HG03457 (cell line): ENCODE measurements around the gene GOSR1.
"Not testable (repeated sequence)": the region's sequence is repeated elsewhere in the genome, so short reads cannot be mapped to it uniquely, and the experiment has no call there.

Experiments
- ATAC-seq: cut with Tn5 transposase; IDR thresholded peaks from one replicate; pipeline ENCODE4 v1.9.1; 2021; ENCODE audit warnings: moderate number of reproducible peaks; ENCODE audit not compliant: unreplicated experiment

Gene GOSR1

GRCh38 chr17:30541802-30542201 is 64.6 kb downstream of the GOSR1 start:
- no peak for ATAC-seq

- no peak for ATAC-seq
Measured at GRCh38 chr17:30543456-30543855, 66.2 kb downstream of the GOSR1 start.

- no peak for ATAC-seq
Measured at GRCh38 chr17:30545024-30545423, 67.8 kb downstream of the GOSR1 start.

- no peak for ATAC-seq
Measured at GRCh38 chr17:30547778-30548573, 70.8 kb downstream of the GOSR1 start.

GRCh38 chr17:30549181-30549580 is 72.0 kb downstream of the GOSR1 start:
- not testable (repeated sequence) for ATAC-seq

- ATAC-seq: no peak
Measured at GRCh38 chr17:30549864-30550511, 72.8 kb downstream of the GOSR1 start.

- no peak for ATAC-seq
Measured at GRCh38 chr17:30550512-30551273, 73.5 kb downstream of the GOSR1 start.

DNA sequence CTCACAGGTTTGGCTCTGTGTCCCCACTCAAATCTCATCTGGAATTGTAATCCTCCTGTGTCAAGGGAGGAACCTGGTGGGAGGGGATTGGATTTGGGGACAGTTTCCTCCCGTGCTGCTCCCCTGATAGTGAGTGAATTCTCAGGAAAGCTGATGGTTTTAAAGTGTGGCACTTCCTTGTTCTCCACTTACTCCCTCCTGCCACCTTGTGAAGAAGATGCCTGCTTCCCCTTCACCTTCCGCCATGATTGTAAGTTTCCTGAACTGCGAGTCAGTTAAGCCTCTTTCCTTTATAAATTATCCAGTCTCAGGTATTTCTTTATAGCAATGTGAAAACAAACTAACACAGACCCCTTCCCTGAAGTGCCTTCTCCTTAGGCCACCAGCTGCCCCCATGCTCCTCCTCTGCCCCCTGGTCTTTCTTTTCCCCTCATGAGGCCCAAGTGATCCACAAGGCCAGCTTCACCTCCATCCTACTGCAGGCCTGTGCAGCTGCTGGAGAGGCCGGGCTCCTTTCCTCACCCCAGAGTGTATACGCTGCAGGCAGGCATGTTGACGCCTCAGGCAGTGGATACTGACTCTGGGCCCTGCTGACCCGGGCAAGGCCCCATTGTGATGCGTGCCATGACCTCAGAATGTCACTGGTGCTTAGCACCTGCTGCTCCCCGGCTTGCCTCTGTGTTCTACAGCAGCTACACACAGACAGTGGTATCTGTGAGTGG is 74.2 kb downstream of the GOSR1 start:
- ATAC-seq: not testable (repeated sequence)

GRCh38 chr17:30551996-30552339 is 74.8 kb downstream of the GOSR1 start:
- no peak for ATAC-seq

DNA sequence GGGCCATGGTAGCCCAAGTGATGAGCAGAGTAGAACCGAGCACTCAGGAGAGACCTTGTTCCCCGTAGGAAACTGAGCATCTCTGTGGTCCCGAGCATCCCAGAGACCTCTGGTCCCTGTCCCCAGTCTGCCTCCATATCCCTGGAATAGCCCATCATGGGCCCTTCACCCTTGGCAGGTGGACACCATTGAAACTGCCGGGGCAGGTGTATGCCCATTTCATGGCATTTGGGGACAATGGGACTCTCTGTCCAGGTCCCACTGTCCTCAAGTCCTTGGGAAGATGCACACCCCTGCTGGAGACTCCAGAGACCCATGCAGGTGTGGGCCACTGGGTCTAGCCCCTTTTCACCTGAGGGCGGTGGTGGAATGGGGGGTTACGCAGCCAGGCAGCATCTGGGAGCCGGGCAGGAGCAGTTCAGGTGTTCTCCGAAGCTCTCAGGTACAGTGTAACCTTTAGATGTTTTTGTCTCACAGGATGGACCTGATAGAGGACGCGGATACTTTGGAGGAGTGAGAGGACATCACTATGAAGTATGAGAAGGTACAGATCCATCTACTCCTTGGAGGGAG is 75.9 kb downstream of the GOSR1 start:
- no peak for ATAC-seq

DNA sequence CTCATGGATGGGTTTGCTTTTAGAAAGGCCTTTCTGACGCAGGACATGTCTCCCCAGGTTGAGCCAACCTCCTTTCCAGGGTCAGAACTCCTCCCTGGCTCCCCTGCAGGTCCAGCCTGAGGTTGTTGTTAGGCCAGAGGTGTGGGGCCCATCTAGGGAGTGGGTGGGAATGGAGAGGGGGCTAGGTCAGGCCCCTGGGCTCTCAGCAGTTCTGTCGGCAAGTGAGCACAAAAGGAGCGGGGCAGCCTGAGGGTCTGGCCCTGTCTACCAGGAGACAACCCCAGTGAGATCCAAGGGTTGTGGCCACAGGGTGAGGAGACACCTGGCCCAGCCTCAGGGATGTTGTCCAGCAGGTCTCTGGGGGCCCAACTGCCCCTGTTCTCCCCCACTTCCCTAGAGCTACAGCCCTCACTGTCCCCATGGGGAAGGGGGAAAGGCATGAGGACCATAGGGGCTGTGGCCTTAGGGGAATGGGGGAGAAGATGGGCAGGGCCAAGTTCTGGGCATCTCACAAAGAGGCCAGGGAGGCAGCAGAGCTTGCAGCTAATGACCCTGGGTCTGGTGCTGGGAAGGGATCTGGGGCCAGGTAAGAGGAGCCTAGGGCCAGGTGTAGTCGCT is 76.7 kb downstream of the GOSR1 start:
- not testable (repeated sequence) for ATAC-seq

DNA sequence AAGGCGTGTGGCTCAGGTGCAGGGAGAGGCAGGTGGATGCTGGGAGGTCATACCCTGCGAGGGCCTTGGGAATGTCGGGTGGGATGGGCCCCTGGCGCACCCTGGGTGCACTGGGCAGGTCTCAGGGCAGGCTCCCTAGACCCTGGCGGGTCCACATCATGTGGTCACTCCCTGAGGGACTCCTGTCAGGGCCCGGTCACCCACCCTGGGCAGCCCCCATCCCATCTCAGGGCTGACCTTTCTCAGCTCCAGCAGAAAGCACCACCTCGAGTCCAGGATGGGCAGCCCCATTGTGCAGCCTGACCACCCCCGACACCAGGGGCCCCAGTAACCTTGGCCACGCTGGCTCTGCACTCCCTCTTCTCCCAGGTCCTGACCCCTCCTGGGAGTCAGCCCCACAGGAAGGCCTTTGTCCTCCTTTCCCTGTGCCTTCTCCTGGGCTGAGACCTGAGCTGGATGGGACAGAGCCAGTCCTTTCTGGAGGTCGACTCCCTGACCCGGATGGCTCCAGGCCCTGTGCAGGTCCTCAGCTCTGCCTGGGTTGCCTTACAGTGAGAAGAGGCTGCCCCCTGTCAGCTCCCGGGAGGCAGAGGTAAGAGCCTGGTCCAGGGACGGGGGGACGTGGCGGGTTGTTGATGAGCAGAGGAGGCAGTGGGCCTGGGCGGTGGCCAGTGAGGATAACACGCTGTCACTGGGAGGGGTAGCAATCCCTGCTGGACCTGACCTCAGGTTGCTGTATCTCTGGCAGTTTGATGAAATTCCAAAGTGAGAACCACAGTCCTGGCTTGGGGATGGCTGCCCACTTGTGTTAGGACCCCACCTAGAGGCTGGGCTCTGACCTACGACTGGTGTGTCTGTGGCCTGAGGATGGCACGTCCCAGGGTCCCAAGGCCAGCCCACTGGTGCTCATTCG is 77.9 kb downstream of the GOSR1 start:
- ATAC-seq: no peak

- no peak for ATAC-seq
Measured at GRCh38 chr17:30555942-30556341, 78.7 kb downstream of the GOSR1 start.

DNA sequence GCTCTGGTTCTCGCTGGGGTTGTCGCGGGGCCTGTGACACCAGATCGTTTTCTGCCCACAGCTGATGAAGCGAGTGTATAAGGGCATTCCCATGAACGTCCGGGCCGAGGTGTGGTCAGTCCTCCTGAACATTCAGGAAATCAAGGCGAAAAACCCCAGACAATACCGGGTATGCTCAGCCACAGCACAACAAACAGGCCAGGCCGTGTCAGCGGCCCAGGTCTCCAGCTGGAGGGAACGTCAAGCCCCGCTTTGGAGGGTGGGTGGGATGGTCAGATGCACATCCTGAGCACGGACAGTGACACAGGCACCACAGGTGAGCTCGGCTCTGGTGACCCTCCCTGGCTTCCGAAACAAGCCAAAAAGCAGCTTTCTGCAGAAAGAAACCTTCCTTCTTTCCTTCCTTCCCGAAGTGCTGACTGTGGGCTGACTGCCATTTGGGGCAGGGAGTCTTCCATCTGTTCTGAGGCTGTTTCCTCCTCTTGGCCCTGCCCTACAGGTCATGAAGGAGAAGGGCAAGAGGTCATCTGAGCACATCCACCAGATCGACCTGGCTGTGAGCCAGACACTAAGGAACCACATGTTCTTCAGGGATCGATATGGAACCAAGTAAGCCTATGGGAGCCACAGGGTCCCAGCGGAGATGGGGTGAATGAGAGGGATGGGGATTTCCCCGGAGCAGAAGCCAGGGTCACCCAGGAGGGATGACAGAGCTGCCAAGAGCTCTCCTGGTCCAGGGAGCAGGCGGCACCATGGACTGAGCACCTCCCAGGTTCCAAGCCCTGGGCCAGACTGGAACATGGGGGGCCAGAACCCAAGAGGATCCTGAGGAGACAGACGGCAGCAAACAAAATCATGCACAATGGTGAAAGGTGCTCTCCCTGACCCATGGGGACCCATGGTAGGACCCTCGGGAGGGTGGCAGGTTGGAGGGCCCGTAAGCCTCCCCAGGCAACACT is 79.4 kb downstream of the GOSR1 start:
- ATAC-seq: no peak

GRCh38 chr17:30557916-30558685 is 80.9 kb downstream of the GOSR1 start:
- no peak for ATAC-seq

DNA sequence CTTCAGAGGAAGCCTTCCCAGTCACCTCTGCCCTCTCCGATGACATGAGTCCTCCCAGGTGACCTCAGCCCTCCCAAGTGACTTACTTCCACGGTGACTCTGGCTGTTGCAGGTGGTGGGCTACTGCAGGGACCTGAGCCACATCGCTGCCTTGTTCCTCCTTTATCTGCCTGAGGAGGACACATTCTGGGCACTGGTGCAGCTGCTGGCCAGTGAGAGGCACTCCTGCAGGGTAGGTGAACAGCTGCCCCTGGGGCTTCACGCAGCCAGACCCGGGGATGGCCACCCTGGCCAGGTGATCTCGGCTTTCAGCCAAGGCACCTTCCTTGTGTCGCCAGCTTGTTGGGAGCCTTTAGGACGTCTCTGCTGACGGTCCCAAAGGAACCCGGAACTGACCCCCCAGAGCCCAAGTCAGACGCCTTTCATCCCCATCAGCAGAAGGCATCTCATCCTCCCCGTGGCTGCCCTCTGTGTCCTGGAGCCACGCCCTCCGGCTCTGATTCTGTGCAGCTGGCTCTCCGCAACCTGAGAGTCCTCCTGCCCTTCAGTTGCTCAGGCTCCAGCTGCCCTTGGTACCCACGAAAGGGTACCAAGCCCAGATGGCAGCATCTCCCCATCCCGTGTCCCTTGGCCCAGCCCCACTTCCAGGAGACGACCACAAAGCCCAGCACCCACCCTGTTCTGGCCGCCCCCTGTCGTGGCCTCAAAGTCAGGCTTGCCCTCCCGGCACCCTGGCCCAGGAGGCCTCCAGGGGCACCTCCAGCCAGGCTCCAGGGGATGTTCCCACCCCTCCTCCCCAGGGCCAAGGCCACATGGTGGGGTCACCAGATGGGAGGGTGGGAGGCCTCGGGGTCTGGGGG is 81.7 kb downstream of the GOSR1 start:
- ATAC-seq: no peak

DNA sequence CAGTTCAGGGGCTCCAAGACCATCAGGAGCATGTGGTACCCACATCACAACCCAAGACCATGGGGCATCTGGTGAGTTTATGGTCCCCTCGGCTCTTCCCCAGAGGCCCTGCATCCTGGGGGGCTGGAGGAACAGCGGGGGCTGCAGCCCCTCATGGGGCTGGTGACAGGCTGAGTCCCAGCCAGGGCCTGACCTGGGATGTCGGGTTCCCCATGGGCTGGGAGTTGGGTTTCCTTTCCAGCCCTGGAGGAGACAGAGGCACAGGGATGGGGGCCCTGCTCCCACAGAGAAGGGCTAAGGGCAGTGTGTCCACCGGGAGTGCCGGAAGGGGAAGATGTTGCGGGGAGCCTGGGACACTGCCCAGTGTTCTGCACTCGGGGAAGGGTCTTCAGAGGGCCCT is 82.4 kb downstream of the GOSR1 start:
- no peak for ATAC-seq
